Measurements from ENCODE around the gene MAS1.

- TF ChIP-seq POLR2A (IDR thresholded peaks at IDR 0.05; ENCODE audit: low read length), result no peak
- no peak for TF ChIP-seq GATA1 (IDR thresholded peaks at IDR 0.05; ENCODE audit: low read depth, low read length)
Observed at GRCh38 chr6:159884720-159885119, 6.1 kb upstream of the MAS1 start.

Measured in erythroblast (primary cell).